Panc1 (cell line): ENCODE data around the gene CCDC14.
"Not testable (repeated sequence)": the region's sequence is repeated elsewhere in the genome, so short reads cannot be mapped to it uniquely, and the experiment has no call there.

Experiments used
- POLR2AphosphoS5 ChIP-seq: IDR thresholded peaks from 2 replicates; pipeline ENCODE4 v1.6.1; 2012; ENCODE audit warnings: mild to moderate bottlenecking, low read depth, low read length, moderate library complexity
- REST ChIP-seq, 2 experiments: IDR thresholded peaks; 2 replicates each; pipeline ENCODE4 v1.6.1; 2011 to 2012; ENCODE audit warnings: low read depth in 2 of 2, control low read depth in 1 of 2, low read length in 1 of 2, mild to moderate bottlenecking in 1 of 2, moderate library complexity in 1 of 2; ENCODE audit not compliant: insufficient read depth in 1 of 2
- TCF7L2 ChIP-seq: IDR thresholded peaks from 2 replicates; pipeline ENCODE4 v1.6.1; 2011; ENCODE audit warnings: mild to moderate bottlenecking, low read depth, low read length, inconsistent platforms
- TF ChIP-seq, protein P1 (sequence below): fragments of 450-650 bp; IDR thresholded peaks from 2 replicates; pipeline ENCODE4 v1.5.1; 2017; ENCODE audit warnings: mild to moderate bottlenecking

GRCh38 chr3:123967260-123967659 lies 6.2 kb upstream of the CCDC14 start:
- TF ChIP-seq, protein P1, sequence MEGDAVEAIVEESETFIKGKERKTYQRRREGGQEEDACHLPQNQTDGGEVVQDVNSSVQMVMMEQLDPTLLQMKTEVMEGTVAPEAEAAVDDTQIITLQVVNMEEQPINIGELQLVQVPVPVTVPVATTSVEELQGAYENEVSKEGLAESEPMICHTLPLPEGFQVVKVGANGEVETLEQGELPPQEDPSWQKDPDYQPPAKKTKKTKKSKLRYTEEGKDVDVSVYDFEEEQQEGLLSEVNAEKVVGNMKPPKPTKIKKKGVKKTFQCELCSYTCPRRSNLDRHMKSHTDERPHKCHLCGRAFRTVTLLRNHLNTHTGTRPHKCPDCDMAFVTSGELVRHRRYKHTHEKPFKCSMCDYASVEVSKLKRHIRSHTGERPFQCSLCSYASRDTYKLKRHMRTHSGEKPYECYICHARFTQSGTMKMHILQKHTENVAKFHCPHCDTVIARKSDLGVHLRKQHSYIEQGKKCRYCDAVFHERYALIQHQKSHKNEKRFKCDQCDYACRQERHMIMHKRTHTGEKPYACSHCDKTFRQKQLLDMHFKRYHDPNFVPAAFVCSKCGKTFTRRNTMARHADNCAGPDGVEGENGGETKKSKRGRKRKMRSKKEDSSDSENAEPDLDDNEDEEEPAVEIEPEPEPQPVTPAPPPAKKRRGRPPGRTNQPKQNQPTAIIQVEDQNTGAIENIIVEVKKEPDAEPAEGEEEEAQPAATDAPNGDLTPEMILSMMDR, result not testable (repeated sequence)
- not testable (repeated sequence) for TF ChIP-seq REST (IDR thresholded peaks at IDR 0.05; ENCODE audit: insufficient read depth in 1 of 2, low read depth in 2 of 2, low read length in 1 of 2); POLR2AphosphoS5; TCF7L2
